Motor neuron (in vitro differentiated cells): ENCODE data around the gene CELSR1. TPM values are rescaled to one million over a fixed set of nuclear protein-coding genes. Genes with fewer than 3 reads are reported as not detected.

Experiments used
- ATAC-seq, 8 experiments: fragments of 200-7000 bp; cut with Tn5 transposase; replicated peaks in 6 of 8; 2 replicates each; pipeline ENCODE4 v1.8.0; 2021; ENCODE audit warnings: mild to moderate bottlenecking in 8 of 8, moderate library complexity in 8 of 8
- H3K27ac ChIP-seq, 2 donors: fragments of 250-450 bp; sonication (Bioruptor Pico); 2 replicates each; pipeline ENCODE4 v1.9.0; 2021; ENCODE audit warnings: antibody characterized with exemption in 2 of 2, mild to moderate bottlenecking in 2 of 2, moderate library complexity in 1 of 2
- H3K4me1 ChIP-seq, 2 donors: fragments of 250-450 bp; sonication (Bioruptor Pico); replicated peaks in 1 of 2; 2 replicates each; pipeline ENCODE4 v1.6.1; 2021; ENCODE audit warnings: antibody characterized with exemption in 2 of 2, mild to moderate bottlenecking in 2 of 2, moderate library complexity in 1 of 2
- H3K4me3 ChIP-seq, 5 donors: fragments of 250-450 bp; sonication (Bioruptor Pico); 2 replicates each; pipeline ENCODE4 v1.9.0; 2021; ENCODE audit warnings: antibody characterized with exemption in 5 of 5, mild to moderate bottlenecking in 5 of 5, moderate library complexity in 4 of 5
- whole genome bisulfite sequencing, 10 experiments: fragments of 450-650 bp; shearing (Covaris generic); methylation state at CpG; one replicate each; pipeline ENCODE4 v1.0.0; 2022; 5-methylcytosine and 5-hydroxymethylcytosine counted together
- in situ Hi-C, 9 experiments: fragments of 400-800 bp; cut with MboI; loops; one replicate each; pipeline ENCODE4 v1.15.0; 2021; ENCODE audit warnings: low sequenced_read_pairs in 9 of 9, low pct_unique_long_range_greater_than_20kb in 2 of 9; ENCODE audit not compliant: unreplicated experiment in 9 of 9
- total RNA-seq, 8 experiments: library from RNA; unstranded; fragments of 300-600 nt; gene quantifications; 2 replicates each; pipeline versions ENCODE4 v1.2.3 to v1.2.4, GENCODE V29; 2022

Gene CELSR1
- total RNA-seq, 8 experiments from 2014 or later: 0.76 to 26.6 (median 4.7) TPM

DNA sequence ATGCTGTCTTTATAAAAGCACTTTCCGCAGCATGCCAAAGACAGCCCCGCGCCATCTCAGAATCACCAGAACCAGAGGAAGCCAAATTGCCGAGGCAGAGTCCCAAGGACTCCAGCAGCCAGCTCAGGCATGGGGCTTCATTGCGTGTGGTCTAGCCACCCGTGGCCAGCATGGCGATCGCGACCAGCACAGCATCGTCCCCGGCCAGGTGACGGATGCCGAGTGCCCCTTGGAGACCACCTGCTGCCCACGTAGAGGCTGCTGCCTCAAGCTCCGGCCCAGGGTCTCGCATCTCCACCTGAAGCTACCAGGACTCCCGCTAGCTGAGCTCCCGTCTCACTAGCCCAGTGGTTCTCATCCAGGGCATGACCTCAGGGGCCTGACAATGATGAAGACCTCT is 109.2 kb downstream of the CELSR1 start:
- no peak overlapping the region for H3K27ac ChIP-seq
- ATAC-seq: no peak
- no peak overlapping the region for H3K4me3 ChIP-seq
- WGBS, 10 experiments: 97 to 100% (median 100%) methylated on average over 1 to 6 of the region's 18 CpGs; no CpG with 5 or more reads in 6 of the 10 experiments
- H3K4me1 ChIP-seq: no peaks in the 10 kb centered on the region
- in situ Hi-C loops: no loop called here

DNA sequence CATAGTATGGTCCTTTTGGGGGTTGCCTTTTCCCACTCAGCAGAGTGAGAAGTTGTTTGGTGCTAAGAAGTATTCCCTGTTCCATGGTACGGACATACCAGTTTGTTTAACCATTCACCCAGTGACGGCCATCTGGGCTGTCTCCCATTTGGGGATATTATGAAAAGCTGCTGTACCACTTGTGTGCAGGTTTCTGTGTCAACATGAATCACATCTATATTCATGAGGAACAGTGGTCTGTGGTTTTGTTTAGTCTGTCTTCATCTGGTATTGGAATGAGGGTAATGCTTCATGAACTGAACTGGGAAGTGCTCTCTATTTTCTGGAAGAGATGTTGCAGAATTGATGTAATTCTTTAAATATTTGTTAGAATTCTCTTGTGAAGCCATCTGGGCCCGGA is 112.4 kb downstream of the CELSR1 start:
- Histone ChIP-seq H3K27ac (no peak overlapping the region), H3K4me1 (no peaks in the 10 kb centered on the region), H3K4me3 (no peak overlapping the region)
- 0 to 94% (median 40%) methylated on average over 1 to 3 of the region's 3 CpGs; no CpG with 5 or more reads in 2 of the 10 experiments for WGBS, 10 experiments
- ATAC-seq: peak in 4 of 8 experiments; percentile 20 to 57 (median 25)
- in situ Hi-C loops: no loop called here

DNA sequence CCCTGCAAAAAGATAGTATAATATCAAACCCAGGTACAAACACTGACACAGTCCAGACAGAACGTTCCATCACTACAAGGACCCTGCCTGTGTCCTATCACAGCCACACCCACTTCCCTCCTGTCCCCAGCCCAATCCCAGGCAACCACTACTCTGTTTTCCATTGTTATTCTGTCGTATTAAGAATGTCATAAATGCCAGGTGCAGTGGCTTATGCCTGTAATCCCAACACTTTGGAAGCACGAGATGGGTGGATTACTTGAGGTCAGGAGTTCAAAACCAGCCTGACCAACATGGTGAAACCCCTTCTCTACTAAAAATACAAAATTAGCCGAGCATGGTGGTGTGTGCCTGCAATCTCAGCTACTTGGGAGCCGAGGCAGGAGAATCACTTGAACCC is 112.9 kb downstream of the CELSR1 start:
- H3K4me1 ChIP-seq: no peaks in the 10 kb centered on the region
- 22 to 100% (median 89%) methylated on average over 1 to 4 of the region's 5 CpGs; no CpG with 5 or more reads in 1 of the 10 experiments for WGBS, 10 experiments
- no peak overlapping the region for H3K27ac ChIP-seq
- no peak overlapping the region for H3K4me3 ChIP-seq
- no peak for ATAC-seq
- in situ Hi-C loops: no loop called here

DNA sequence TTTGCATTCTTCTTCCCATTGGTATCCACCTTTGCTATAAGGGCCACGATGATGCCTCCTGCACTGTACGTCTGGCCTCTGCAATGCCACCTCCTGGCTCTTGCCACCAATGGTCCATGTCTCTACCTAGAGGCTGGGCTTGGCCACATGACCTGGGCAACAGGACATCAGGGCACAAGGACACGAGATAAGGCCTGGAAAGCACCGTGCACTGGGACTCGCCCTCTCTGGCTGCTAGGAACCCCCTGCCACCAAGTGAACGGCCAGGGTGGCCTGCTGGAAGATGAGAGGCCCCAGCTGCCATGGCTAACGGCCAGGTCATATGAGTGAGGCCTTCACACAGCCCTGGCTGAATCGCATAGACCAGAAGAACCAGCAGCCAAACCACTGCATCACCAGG is 114.5 kb downstream of the CELSR1 start:
- no peak for ATAC-seq
- in situ Hi-C loops: no loop called here

DNA sequence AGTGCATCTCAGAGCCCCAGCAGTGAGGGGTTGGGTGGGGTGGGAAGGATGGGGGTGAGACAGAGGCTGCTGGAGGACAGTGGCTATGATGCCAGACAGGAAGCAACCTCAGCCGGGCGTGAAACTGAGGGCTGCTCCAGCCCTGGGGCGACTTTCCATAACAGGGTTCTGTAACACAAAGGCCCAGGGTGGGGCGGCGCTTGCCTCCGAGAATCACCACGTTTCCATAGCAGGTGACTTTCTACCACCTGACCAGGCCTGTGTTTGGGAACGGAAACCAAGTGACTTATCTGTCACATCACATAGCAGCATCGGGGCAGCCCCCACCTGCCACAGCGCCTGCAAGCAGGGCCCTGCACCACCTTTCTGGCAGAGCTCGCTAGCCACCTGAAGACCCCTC is 116.2 kb downstream of the CELSR1 start:
- Histone ChIP-seq H3K4me1 (peaks cover 4 to 12% of the 10 kb centered on the region in 2 donors), H3K4me3 (no peak overlapping the region), H3K27ac (no peak overlapping the region)
- no peak for ATAC-seq
- 36 to 100% (median 91%) methylated on average over 1 to 4 of the region's 11 CpGs; no CpG with 5 or more reads in 7 of the 10 experiments for WGBS, 10 experiments
- in situ Hi-C loops: no loop called here

More for the DNA sequence above, 114.5 kb downstream of the CELSR1 start:
- Histone ChIP-seq H3K4me1 (peaks cover 0 to 3% of the 10 kb centered on the region in 2 donors), H3K4me3 (no peak overlapping the region), H3K27ac (no peak overlapping the region)
- 60 to 98% (median 89%) methylated on average over 1 to 7 of the region's 8 CpGs; no CpG with 5 or more reads in 6 of the 10 experiments for WGBS, 10 experiments

DNA sequence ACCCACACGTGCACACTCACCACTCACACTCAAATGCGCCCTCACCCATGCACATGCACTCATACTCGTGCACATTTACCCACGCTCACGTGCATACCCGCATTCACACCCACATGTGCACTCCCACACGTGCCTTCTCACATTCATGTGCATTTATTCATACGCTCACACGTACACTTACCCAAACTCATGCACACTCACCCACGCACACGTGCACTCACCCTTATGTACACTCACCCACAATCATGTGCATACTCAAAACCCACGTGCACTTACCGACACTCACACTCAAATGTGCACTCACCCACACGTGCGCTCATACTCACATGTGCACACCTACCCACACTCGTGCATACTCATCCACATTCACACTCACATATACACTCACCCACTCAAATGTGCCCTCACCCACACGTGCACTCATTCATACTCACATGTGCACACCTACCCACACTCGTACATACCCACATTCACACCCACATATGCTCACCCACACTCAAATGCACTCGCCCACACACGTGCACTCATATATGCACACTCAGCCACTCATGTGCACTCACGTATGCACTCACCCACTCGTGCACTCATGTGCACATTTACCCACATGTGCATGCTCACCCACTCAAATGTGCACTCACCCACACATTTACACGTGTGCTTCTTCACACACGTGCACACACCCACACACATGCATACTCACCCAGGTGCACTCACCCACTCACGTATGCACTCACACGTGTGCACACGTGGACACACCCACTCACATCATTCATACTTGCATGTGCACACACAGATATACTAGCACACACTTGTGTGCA is 117.5 kb downstream of the CELSR1 start:
- ATAC-seq: no peak
- in situ Hi-C loops: no loop called here
- H3K4me1 ChIP-seq: peaks cover 13 to 20% of the 10 kb centered on the region in 2 donors
- 57 to 100% (median 91%) methylated on average over 4 to 16 of the region's 27 CpGs for WGBS, 10 experiments
- H3K4me3 ChIP-seq: no peak overlapping the region
- no peak overlapping the region for H3K27ac ChIP-seq

DNA sequence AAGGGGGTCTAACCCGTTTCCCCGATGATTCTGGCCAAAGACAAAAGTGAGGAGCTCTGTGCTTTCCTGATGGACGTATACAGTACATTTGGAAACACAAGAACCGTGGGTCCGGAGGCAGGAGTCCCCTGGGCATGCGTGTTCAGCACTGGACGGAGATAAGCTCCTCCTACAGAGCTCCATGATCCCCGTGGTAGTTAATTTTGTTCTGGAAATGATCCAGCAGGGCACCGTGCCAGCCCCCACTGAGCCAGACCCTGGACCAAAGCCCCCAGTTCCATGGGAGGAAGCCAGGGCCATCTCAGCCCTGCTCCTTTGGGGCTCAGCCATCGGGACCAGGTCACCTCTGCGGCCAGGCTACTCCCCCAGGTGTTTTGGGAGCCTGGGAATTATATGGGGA is 118.6 kb downstream of the CELSR1 start:
- in situ Hi-C loops: no loop called here
- 0 to 95% (median 45%) methylated on average over 1 to 9 of the region's 11 CpGs; no CpG with 5 or more reads in 5 of the 10 experiments for WGBS, 10 experiments
- Histone ChIP-seq H3K4me3 (no peak overlapping the region), H3K4me1 (peaks cover 13 to 20% of the 10 kb centered on the region in 2 donors), H3K27ac (no peak overlapping the region)
- ATAC-seq: no peak

DNA sequence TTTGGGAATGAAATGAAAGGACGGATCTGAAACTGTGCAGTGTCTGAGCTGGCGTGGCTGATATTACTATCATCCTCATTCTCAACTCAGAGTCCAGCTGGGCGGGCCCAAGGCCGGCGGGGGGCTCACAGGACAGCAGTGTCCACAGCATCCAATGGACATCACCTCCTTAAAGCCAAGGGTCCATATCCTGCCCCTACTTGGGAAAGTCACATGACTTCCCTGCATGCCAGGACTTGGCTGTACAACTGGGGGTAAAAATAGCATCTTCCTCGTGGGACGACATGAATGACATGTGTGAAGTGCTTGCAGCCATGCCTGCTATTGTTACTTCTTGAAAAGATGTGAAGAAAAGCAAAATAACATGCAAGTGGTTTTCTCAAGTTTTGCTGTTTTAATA is 119.7 kb downstream of the CELSR1 start:
- Histone ChIP-seq H3K4me1 (peaks cover 13 to 20% of the 10 kb centered on the region in 2 donors), H3K4me3 (no peak overlapping the region), H3K27ac (no peak overlapping the region)
- in situ Hi-C loops: no loop called here
- ATAC-seq: no peak
- WGBS, 10 experiments: 83% methylated on average over 2 of the region's 7 CpGs; no CpG with 5 or more reads in 9 of the 10 experiments

DNA sequence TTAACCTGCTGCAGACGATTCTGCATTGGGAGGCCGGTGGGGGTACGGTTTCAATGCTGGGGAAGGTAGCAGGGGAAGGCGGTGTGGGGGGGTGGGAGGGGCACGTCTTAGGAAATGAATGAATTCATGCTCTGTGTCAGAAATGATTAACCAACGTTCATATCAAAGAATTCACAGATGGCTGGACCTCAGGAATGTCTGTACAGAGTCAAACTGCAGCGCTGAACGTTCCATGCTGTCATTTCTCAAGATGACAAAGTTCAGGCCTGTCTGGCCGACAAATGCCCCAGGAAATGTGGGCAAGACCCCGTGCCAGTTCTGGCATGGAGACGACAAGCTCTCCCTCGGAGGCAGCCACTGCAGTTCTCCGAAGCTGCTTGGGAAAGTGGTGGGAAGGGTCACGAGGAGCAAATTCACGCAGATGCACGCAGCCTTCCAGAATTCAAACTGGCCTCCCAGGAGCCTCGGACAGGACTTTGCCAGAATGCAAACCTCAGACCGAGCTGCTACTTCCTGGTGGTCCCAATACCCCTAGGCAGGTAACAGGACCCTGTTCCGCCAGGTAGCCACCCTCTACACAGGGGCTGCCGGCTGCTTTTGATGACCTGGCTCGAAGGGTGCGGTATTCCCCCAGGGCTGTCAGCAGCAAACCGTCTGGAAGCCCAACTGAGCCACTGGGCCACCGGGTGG is 120.4 kb downstream of the CELSR1 start:
- H3K4me1 ChIP-seq: peaks cover 13 to 20% of the 10 kb centered on the region in 2 donors
- no peak for ATAC-seq
- no peak overlapping the region for H3K4me3 ChIP-seq
- in situ Hi-C loops: no loop called here
- WGBS, 10 experiments: 13 to 80% (median 53%) methylated on average over 1 to 4 of the region's 24 CpGs; no CpG with 5 or more reads in 4 of the 10 experiments
- H3K27ac ChIP-seq: no peak overlapping the region

DNA sequence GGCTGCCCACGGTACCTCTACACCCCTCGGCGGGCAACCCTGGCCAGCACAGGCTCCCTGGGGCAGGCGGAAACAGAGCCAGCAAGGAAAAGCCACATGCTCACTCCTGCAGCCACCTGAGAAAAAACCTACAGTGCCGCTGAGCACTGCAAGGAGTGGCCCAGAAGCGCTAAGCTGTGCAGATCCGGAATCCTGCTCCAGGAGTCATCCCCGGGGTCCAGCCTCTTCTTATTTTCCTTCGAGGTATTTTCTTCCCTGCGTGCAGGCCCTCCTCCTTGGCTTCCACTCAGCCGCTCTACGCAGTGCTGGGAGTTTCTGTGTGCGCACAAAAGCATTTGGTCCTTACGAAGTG is 120.9 kb downstream of the CELSR1 start:
- H3K4me1 ChIP-seq: peaks cover 13 to 20% of the 10 kb centered on the region in 2 donors
- WGBS, 10 experiments: 0 to 100% (median 79%) methylated on average over 1 to 5 of the region's 14 CpGs; no CpG with 5 or more reads in 6 of the 10 experiments
- no peak for ATAC-seq
- peak overlapping the region in 1 of 2 donors; percentile 68 for H3K27ac ChIP-seq
- in situ Hi-C loops: no loop called here
- no peak overlapping the region for H3K4me3 ChIP-seq

DNA sequence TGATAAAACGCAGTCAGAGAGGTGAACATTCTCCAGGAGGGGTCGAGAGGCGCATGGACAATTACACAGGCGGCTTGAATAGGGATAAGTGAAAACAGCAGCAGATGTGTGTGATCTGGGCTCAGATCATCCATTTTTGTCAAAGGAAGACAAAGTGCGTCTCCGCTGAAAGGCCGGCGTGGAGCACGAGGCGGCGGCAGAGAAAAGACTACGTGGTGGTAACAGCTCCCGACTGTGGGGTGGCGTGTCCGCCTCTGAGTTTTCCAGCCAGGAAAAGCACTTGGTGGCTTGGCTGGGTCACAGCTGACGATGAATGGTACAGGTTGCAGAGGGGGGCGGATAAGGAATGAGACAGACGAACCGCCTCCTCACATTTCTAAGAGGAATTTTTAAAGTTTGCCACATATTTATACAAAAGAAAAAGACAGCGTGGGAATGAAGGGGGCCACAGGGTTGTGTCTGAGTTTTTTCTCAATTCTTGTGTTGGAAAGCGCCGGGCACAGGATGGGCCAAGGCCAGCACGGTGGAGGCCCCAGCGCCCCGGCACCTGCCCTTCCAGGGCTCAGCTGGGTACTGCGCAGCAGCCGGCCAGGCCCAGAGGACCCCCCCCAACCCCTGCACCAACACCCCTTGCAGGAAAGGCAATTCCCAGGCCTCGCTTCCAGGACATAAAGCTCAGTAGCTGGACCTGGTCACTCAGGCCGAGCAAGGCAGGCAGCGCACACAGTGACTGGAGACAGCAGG is 121.5 kb downstream of the CELSR1 start:
- no peak overlapping the region for H3K4me3 ChIP-seq
- H3K4me1 ChIP-seq: peaks cover 13 to 20% of the 10 kb centered on the region in 2 donors
- ATAC-seq: peak in 6 of 8 experiments; percentile 20 to 94 (median 92)
- H3K27ac ChIP-seq: peak overlapping the region; percentile 37 to 68
- WGBS, 10 experiments: 0 to 80% (median 13%) methylated on average over 2 to 15 of the region's 30 CpGs; no CpG with 5 or more reads in 3 of the 10 experiments
- in situ Hi-C loops: no loop called here

DNA sequence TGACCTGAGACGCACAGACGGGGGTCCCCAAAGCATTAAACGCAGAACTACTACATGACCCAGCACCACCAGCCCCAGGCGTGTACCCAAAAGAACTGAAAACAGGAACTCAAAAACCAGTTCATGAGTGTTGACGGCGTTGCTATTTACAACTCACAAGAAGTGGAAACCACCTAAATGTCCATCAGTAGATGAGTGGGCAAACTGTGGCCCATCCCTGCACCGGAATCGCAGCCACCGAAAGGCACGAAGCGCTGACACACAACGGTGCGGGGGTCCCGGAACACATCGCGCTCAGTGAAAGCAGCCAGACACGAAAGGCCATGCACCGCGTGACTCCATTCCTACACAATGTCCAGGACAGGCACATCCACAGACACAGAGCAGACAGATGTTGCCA is 122.7 kb downstream of the CELSR1 start:
- in situ Hi-C loops: no loop called here
- peaks cover 13 to 20% of the 10 kb centered on the region in 2 donors for H3K4me1 ChIP-seq
- H3K27ac ChIP-seq: no peak overlapping the region
- no peak overlapping the region for H3K4me3 ChIP-seq
- 60 to 97% (median 93%) methylated on average over 3 to 10 of the region's 19 CpGs; no CpG with 5 or more reads in 4 of the 10 experiments for WGBS, 10 experiments
- ATAC-seq: no peak
